Esophagus squamous epithelium (tissue), 5 donors: ENCODE data around the gene RHEBL1. TPM values are rescaled to one million over a fixed set of nuclear protein-coding genes. Genes with fewer than 3 reads are reported as not detected.

ENCODE experiments used
- DNase-seq: peaks from one replicate; lab custom pipeline; 2025; lab: John Stamatoyannopoulos, UW
- H3K27ac ChIP-seq, 4 donors: fragments of 200-600 bp; sonication (generic); one replicate each; pipeline ENCODE4 v1.5.1; 2016 to 2019; ENCODE audit warnings: mild to moderate bottlenecking in 1 of 4
- H3K27me3 ChIP-seq, 4 donors: fragments of 200-600 bp; sonication (generic); 1 replicate in 3 of 4; 2 replicates in 1 of 4; pipeline versions ENCODE4 v1.5.1 to v1.6.0; 2017 to 2021; ENCODE audit warnings: antibody characterized with exemption in 1 of 4
- H3K36me3 ChIP-seq, 3 donors: fragments of 200-600 bp; sonication (generic); one replicate each; pipeline ENCODE4 v1.5.1; 2016 to 2019
- H3K4me1 ChIP-seq, 3 donors: fragments of 200-600 bp; sonication (generic); one replicate each; pipeline ENCODE4 v1.5.1; 2017 to 2019
- H3K4me3 ChIP-seq, 4 donors: fragments of 200-600 bp; sonication (generic); 1 replicate in 3 of 4; 2 replicates in 1 of 4; pipeline ENCODE4 v1.5.1; 2016 to 2019; ENCODE audit warnings: mild to moderate bottlenecking in 2 of 4, moderate library complexity in 1 of 4
- H3K9me3 ChIP-seq, 3 donors: fragments of 200-600 bp; sonication (generic); one replicate each; pipeline ENCODE4 v1.5.1; 2016 to 2019
- POLR2A ChIP-seq, 4 donors: fragments of 450-650 bp; IDR thresholded peaks; one replicate each; pipeline ENCODE4 v1.6.1; 2017; ENCODE audit warnings: antibody characterized with exemption in 4 of 4, mild to moderate bottlenecking in 4 of 4, moderate library complexity in 3 of 4
- WGBS, 2 donors: methylation state at CpG; one replicate each; pipeline ENCODE4 v1.1.5; 2018; 5-methylcytosine and 5-hydroxymethylcytosine counted together
- intact Hi-C: fragments of 100-400 bp; cut with DNase I; formaldehyde crosslinking; loops from one replicate; pipeline ENCODE4 v1.15.0; 2022
- total RNA-seq, 4 donors: library from RNA; depleted of rRNA; stranded (reverse); fragments of >200 nt; gene quantifications; one replicate each; pipeline ENCODE4 v1.1.0, GENCODE V29; 2016
- TF ChIP-seq, protein P1 (sequence below), 6 experiments: fragments of 450-650 bp in 4 of 6; fragments of 200-600 bp in 2 of 6; sonication (generic) in 2 of 6; IDR thresholded peaks; one replicate each; pipeline ENCODE4 v1.5.1; 2016 to 2019; ENCODE audit warnings: antibody characterized with exemption in 6 of 6, mild to moderate bottlenecking in 4 of 6, moderate library complexity in 4 of 6
- donor health status: DM: yes; HTN: yes; CAD: no.

The RHEBL1 gene
- total RNA-seq, 4 donors from 2014 or later: 0.23 to 0.44 TPM; not detected in 2

DNA sequence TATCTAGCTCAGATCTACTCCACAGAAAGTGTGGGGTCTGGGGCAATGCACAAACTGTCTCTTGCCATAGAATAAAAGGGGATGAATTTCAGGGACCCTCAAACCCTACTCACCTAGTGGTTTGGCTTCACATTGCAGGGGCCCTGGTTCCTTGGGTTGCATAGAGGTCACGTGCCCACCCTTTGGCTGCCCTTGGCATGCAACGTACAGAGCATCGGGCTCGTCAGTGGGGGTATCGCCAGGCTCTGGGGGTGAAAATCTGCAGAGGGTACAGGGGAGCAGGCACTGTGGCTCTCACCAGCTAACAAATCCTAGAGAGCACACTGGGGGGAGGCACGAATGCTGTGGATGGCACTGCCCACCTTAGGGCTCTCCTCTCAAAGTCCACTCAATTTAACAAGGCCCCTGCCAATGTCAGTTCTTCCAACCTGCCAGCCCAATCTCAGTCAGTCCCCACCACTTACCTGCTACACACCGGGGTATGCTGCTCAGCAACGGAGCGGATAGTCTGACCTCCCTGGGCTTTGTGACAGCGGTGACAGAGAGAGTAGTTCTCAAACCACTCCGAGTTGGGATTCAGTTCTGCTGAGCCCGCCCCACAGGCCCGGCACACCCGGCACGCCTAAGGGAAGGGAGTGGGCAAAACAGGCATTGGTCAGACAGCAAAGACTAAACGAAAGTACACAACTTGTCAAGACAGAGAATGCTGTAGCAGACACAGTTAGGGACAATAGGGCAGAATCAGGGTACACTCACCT lies 17.1 kb downstream of the RHEBL1 start:
- intact Hi-C loops: no loop called here
- 58 to 82% methylated on average over 7 to 13 of the region's 16 CpGs for WGBS, 2 donors
- Histone ChIP-seq H3K4me1 (peaks cover 24 to 51% (median 27%) of the 10 kb centered on the region in 3 donors), H3K9me3 (no peaks in the 10 kb centered on the region), H3K27me3 (no peaks in the 10 kb centered on the region), H3K36me3 (peaks cover 55 to 77% (median 68%) of the 10 kb centered on the region in 3 donors), H3K4me3 (no peak overlapping the region), H3K27ac (no peak overlapping the region)
- no peak for DNase-seq
- no peak for TF ChIP-seq POLR2A (IDR thresholded peaks at IDR 0.05)
- TF ChIP-seq, protein P1, sequence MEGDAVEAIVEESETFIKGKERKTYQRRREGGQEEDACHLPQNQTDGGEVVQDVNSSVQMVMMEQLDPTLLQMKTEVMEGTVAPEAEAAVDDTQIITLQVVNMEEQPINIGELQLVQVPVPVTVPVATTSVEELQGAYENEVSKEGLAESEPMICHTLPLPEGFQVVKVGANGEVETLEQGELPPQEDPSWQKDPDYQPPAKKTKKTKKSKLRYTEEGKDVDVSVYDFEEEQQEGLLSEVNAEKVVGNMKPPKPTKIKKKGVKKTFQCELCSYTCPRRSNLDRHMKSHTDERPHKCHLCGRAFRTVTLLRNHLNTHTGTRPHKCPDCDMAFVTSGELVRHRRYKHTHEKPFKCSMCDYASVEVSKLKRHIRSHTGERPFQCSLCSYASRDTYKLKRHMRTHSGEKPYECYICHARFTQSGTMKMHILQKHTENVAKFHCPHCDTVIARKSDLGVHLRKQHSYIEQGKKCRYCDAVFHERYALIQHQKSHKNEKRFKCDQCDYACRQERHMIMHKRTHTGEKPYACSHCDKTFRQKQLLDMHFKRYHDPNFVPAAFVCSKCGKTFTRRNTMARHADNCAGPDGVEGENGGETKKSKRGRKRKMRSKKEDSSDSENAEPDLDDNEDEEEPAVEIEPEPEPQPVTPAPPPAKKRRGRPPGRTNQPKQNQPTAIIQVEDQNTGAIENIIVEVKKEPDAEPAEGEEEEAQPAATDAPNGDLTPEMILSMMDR (IDR thresholded peaks at IDR 0.05): no peak

GRCh38 chr12:49051777-49052438 lies 17.9 kb downstream of the RHEBL1 start:
- H3K4me1 ChIP-seq: peaks cover 17 to 44% (median 20%) of the 10 kb centered on the region in 3 donors
- WGBS, 2 donors: 84 to 87% methylated on average over 19 to 20 of the region's 20 CpGs
- H3K36me3 ChIP-seq: peaks cover 55 to 85% (median 75%) of the 10 kb centered on the region in 3 donors
- no peak for DNase-seq
- no peaks in the 10 kb centered on the region for H3K9me3 ChIP-seq
- TF ChIP-seq, protein P1 (IDR thresholded peaks at IDR 0.05): no peak
- TF ChIP-seq POLR2A (IDR thresholded peaks at IDR 0.05): no peak
- no peaks in the 10 kb centered on the region for H3K27me3 ChIP-seq
- intact Hi-C loops: no loop called here
- H3K27ac ChIP-seq: no peak overlapping the region
- no peak overlapping the region for H3K4me3 ChIP-seq

- Histone ChIP-seq H3K9me3 (no peaks in the 10 kb centered on the region), H3K4me3 (no peak overlapping the region), H3K27ac (no peak overlapping the region), H3K36me3 (peaks cover 57 to 90% (median 80%) of the 10 kb centered on the region in 3 donors), H3K27me3 (no peaks in the 10 kb centered on the region), H3K4me1 (peaks cover 12 to 38% (median 14%) of the 10 kb centered on the region in 3 donors)
- intact Hi-C loops: no loop called here
- TF ChIP-seq POLR2A (IDR thresholded peaks at IDR 0.05): no peak
- TF ChIP-seq, protein P1 (IDR thresholded peaks at IDR 0.05): no peak
- DNase-seq: no peak
- 90 to 92% methylated on average over 9 to 15 of the region's 18 CpGs for WGBS, 2 donors
Observed at GRCh38 chr12:49051373-49051764, 18.4 kb downstream of the RHEBL1 start.

GRCh38 chr12:49050507-49051372 lies 19.0 kb downstream of the RHEBL1 start:
- no peak for DNase-seq
- peaks cover 64 to 96% (median 86%) of the 10 kb centered on the region in 3 donors for H3K36me3 ChIP-seq

More at GRCh38 chr12:49050507-49051372, 19.0 kb downstream of the RHEBL1 start:
- WGBS, 2 donors: 84 to 97% methylated on average over 8 to 10 of the region's 13 CpGs
- H3K27ac ChIP-seq: no peak overlapping the region
- H3K4me1 ChIP-seq: peaks cover 7 to 32% (median 8%) of the 10 kb centered on the region in 3 donors
- TF ChIP-seq, protein P1 (IDR thresholded peaks at IDR 0.05): no peak
- no peak for TF ChIP-seq POLR2A (IDR thresholded peaks at IDR 0.05)
- no peak overlapping the region for H3K4me3 ChIP-seq
- H3K27me3 ChIP-seq: no peaks in the 10 kb centered on the region
- intact Hi-C loops: no loop called here
- no peaks in the 10 kb centered on the region for H3K9me3 ChIP-seq
